Keratinocyte (primary cell): ENCODE measurements around the gene TAB2. TPM values are rescaled to one million over a fixed set of nuclear protein-coding genes. Genes with fewer than 3 reads are reported as not detected.
"Not testable (repeated sequence)": the region's sequence is repeated elsewhere in the genome, so short reads cannot be mapped to it uniquely, and the experiment has no call there.

Source experiments
- DNase-seq: peaks from one replicate; pipeline ENCODE4 v3.0.0-alpha.2; 2011; ENCODE audit warnings: low read depth, missing footprints, low spot score
- FAIRE-seq: peaks from 2 replicates; lab custom pipeline; 2011; peaks lifted over from hg19 to GRCh38; lab: Jason Lieb, UNC
- H2AFZ ChIP-seq: 2 replicates; pipeline ENCODE4 v1.6.0; 2012; ENCODE audit warnings: low read length, control low read depth, inconsistent platforms; ENCODE audit not compliant: control insufficient read depth
- H3K27ac ChIP-seq: 2 replicates; pipeline ENCODE4 v1.5.1; 2011; ENCODE audit warnings: low read length; ENCODE audit not compliant: control insufficient read depth, insufficient read depth
- H3K27me3 ChIP-seq: 3 replicates; pipeline ENCODE4 v1.6.0; 2011; ENCODE audit warnings: low read length; ENCODE audit not compliant: control insufficient read depth, insufficient read depth; ENCODE audit errors: extremely low read depth
- H3K36me3 ChIP-seq, 2 experiments: 2 replicates in 1 of 2; 3 replicates in 1 of 2; pipeline ENCODE4 v1.5.1; 2011; ENCODE audit warnings: low read length in 2 of 2, mild to moderate bottlenecking in 1 of 2; ENCODE audit not compliant: control insufficient read depth in 2 of 2, insufficient read depth in 2 of 2; ENCODE audit errors: extremely low read depth in 1 of 2
- H3K4me1 ChIP-seq: 3 replicates; pipeline ENCODE4 v1.5.1; 2011; ENCODE audit warnings: low read length; ENCODE audit not compliant: control insufficient read depth, insufficient read depth; ENCODE audit errors: extremely low read depth
- H3K4me2 ChIP-seq: 3 replicates; pipeline ENCODE4 v1.6.0; 2011; ENCODE audit warnings: low read depth, low read length; ENCODE audit not compliant: control insufficient read depth, insufficient read depth; ENCODE audit errors: extremely low read depth
- H3K4me3 ChIP-seq, 3 experiments: fragments of 200-600 bp in 1 of 3; sonication (generic) in 1 of 3; 2 replicates in 2 of 3; 3 replicates in 1 of 3; pipeline ENCODE4 v1.5.1; 2011 to 2016; ENCODE audit warnings: low read length in 3 of 3, mild to moderate bottlenecking in 3 of 3, control low read depth in 2 of 3, inconsistent platforms in 1 of 3, low read depth in 1 of 3, mixed read lengths in 1 of 3, mixed run types in 1 of 3, moderate library complexity in 1 of 3; ENCODE audit not compliant: control insufficient read depth in 2 of 3, insufficient read depth in 2 of 3; ENCODE audit errors: extremely low read depth in 1 of 3
- H3K79me2 ChIP-seq: 2 replicates; pipeline ENCODE4 v1.6.0; 2012; ENCODE audit warnings: low read length; ENCODE audit not compliant: control insufficient read depth, insufficient read depth
- H3K9ac ChIP-seq: 3 replicates; pipeline ENCODE4 v1.6.0; 2011; ENCODE audit warnings: low read length; ENCODE audit not compliant: control insufficient read depth, insufficient read depth; ENCODE audit errors: extremely low read depth
- H3K9me1 ChIP-seq: 3 replicates; pipeline ENCODE4 v1.6.0; 2011; ENCODE audit warnings: low read length; ENCODE audit not compliant: control insufficient read depth, insufficient read depth; ENCODE audit errors: extremely low read depth
- H3K9me3 ChIP-seq: 2 replicates; pipeline ENCODE4 v1.5.1; 2012; ENCODE audit warnings: low read depth, low read length; ENCODE audit not compliant: control insufficient read depth
- H4K20me1 ChIP-seq: 3 replicates; pipeline ENCODE4 v1.6.0; 2011; ENCODE audit warnings: low read length; ENCODE audit not compliant: control insufficient read depth, insufficient read depth; ENCODE audit errors: extremely low read depth
- EZH2 ChIP-seq: IDR thresholded peaks from one replicate; pipeline ENCODE4 v1.6.1; 2012; ENCODE audit warnings: inconsistent platforms, mild to moderate bottlenecking, low read length, moderate library complexity
- dilution Hi-C: fragments of 300-500 bp; cut with MboI; formaldehyde crosslinking; loops from one replicate; pipeline ENCODE4 v1.7.0; 2020; ENCODE audit warnings: low sequenced_read_pairs; ENCODE audit not compliant: extremely low pct_ligation_motif_present
- polyA plus RNA-seq, 5 experiments: library from polyadenylated mRNA; depleted of rRNA in 3 of 5; stranded (reverse) in 3 of 5; stranded (forward) in 1 of 5; unstranded in 1 of 5; fragments of >200 nt; gene quantifications; 1 replicate in 1 of 5; 2 replicates in 3 of 5; 3 replicates in 1 of 5; pipeline versions ENCODE4 v1.2.1 to v1.2.3, GENCODE V29; 2011 to 2012; ENCODE audit warnings: missing spikeins in 2 of 5, low read depth in 1 of 5, low replicate concordance in 1 of 5
- TF ChIP-seq, protein P1 (sequence below), 3 experiments: IDR thresholded peaks in 1 of 3; conservative IDR thresholded peaks in 1 of 3; optimal IDR thresholded peaks in 1 of 3; 2 replicates in 2 of 3; 3 replicates in 1 of 3; pipeline versions ENCODE3 to v1.5.1; 2011; ENCODE audit warnings: low read length in 3 of 3, mild to moderate bottlenecking in 3 of 3, moderate library complexity in 2 of 3, control low read depth in 1 of 3, inconsistent platforms in 1 of 3; ENCODE audit not compliant: insufficient read depth in 2 of 3; ENCODE audit errors: extremely low read depth in 1 of 3

TAB2 gene
- polyA plus RNA-seq, 1 donor (not counting 4 experiments of a cell fraction or from before 2014, with no cell fraction given), result 47.5 TPM

DNA sequence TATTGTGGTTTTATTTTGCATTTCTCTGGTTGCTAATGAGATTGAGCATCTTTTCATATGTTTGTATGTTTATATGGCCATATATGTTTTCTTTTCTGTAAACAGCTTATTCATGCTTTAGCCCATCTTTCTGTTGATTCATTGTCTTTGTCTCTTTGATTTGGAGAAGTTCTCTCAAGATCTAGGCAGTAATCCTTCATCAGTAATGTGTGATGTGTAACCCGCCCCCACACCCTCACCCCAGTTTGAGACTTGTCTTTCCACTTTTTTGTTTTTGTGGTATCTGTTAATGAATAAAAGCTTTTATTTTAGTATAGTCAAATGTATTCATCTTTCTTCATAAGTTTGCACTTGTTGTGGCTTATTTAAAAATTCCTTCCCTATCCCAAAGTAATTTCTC is 141.3 kb downstream of the TAB2 start:
- H3K9ac ChIP-seq, result no peak overlapping the region
- FAIRE-seq (no peak), DNase-seq (no peak)
- no peak overlapping the region for H3K4me3 ChIP-seq
- H3K79me2 ChIP-seq, result no peaks in the 10 kb centered on the region
- no peaks in the 10 kb centered on the region for H4K20me1 ChIP-seq
- peaks cover 8% of the 10 kb centered on the region for H3K4me1 ChIP-seq
- TF ChIP-seq, protein P1, sequence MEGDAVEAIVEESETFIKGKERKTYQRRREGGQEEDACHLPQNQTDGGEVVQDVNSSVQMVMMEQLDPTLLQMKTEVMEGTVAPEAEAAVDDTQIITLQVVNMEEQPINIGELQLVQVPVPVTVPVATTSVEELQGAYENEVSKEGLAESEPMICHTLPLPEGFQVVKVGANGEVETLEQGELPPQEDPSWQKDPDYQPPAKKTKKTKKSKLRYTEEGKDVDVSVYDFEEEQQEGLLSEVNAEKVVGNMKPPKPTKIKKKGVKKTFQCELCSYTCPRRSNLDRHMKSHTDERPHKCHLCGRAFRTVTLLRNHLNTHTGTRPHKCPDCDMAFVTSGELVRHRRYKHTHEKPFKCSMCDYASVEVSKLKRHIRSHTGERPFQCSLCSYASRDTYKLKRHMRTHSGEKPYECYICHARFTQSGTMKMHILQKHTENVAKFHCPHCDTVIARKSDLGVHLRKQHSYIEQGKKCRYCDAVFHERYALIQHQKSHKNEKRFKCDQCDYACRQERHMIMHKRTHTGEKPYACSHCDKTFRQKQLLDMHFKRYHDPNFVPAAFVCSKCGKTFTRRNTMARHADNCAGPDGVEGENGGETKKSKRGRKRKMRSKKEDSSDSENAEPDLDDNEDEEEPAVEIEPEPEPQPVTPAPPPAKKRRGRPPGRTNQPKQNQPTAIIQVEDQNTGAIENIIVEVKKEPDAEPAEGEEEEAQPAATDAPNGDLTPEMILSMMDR (optimal IDR thresholded peaks at IDR 0.05 in 1 of 3, IDR thresholded peaks at IDR 0.05 in 1 of 3, conservative IDR thresholded peaks at IDR 0.05 in 1 of 3; ENCODE audit: extremely low read depth in 1 of 3, insufficient read depth in 2 of 3, low read length in 3 of 3), result no peak
- no peak for TF ChIP-seq EZH2
- no peak overlapping the region for H2AFZ ChIP-seq
- no peaks in the 10 kb centered on the region for H3K36me3 ChIP-seq
- no peak overlapping the region for H3K27ac ChIP-seq
- no peak overlapping the region for H3K4me2 ChIP-seq
- H3K9me3 ChIP-seq, result no peaks in the 10 kb centered on the region
- no peaks in the 10 kb centered on the region for H3K9me1 ChIP-seq
- dilution Hi-C loops, result no loop called here
- H3K27me3 ChIP-seq, result no peaks in the 10 kb centered on the region

DNA sequence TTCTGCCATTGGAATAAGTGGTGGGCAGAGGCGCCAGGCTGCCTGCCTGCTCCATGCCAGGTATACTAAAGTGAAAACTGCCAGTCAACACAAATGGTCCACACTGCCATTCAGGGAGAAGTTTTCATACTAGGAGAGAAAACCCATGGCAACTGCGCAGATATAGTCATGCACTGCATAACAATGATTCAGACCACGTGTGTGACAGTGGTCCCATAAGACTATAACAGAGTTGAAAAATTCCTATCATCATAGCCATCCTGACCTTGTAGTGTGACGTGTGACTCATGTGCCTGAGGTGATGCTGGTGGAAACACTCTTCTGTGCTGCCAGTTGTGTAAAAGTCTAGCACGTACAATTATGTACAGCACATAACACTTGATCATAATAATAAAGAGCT is 142.2 kb downstream of the TAB2 start:
- Histone ChIP-seq H4K20me1 (no peaks in the 10 kb centered on the region), H3K27me3 (no peaks in the 10 kb centered on the region), H2AFZ (no peak overlapping the region), H3K27ac (no peak overlapping the region), H3K9ac (no peak overlapping the region), H3K9me1 (no peaks in the 10 kb centered on the region), H3K9me3 (no peaks in the 10 kb centered on the region), H3K4me3 (no peak overlapping the region), H3K4me2 (no peak overlapping the region), H3K4me1 (no peaks in the 10 kb centered on the region), H3K36me3 (no peaks in the 10 kb centered on the region), H3K79me2 (no peaks in the 10 kb centered on the region)
- TF ChIP-seq, protein P1 (optimal IDR thresholded peaks at IDR 0.05 in 1 of 3, IDR thresholded peaks at IDR 0.05 in 1 of 3, conservative IDR thresholded peaks at IDR 0.05 in 1 of 3; ENCODE audit: extremely low read depth in 1 of 3, insufficient read depth in 2 of 3, low read length in 3 of 3), result no peak
- no peak for TF ChIP-seq EZH2
- dilution Hi-C loops, result no loop called here
- no peak for DNase-seq
- FAIRE-seq, result no peak

DNA sequence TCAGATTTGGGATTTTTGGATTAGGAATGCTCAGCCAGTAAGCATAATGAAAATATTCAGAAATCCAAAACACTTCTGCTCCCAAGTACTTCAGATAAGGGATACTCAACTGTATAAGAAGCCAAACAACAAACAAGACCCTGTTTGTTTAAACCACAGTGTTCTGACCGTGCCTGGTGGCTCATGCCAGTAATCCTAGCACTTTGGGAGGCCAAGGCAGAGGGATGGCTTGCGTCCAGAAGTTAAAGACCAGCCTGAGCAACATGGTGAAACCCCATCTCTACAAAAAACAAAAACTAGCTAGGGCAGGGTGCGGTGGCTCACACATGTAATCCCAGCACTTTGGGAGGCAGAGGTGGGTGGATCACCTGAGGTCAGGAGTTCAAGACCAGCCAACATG is 142.7 kb downstream of the TAB2 start:
- H3K4me2 ChIP-seq, H3K27ac ChIP-seq, H3K9me1 ChIP-seq, H4K20me1 ChIP-seq, DNase-seq, H3K27me3 ChIP-seq, H3K4me3 ChIP-seq, H3K79me2 ChIP-seq, H3K4me1 ChIP-seq, H3K9me3 ChIP-seq, FAIRE-seq, dilution Hi-C loops, H2AFZ ChIP-seq, H3K9ac ChIP-seq, H3K36me3 ChIP-seq: not testable (repeated sequence)
